Measurements from ENCODE around the gene URAD. TPM values are rescaled to one million over a fixed set of nuclear protein-coding genes. Genes with fewer than 3 reads are reported as not detected.
"Not testable (repeated sequence)": the region's sequence is repeated elsewhere in the genome, so short reads cannot be mapped to it uniquely, and the experiment has no call there.

The URAD gene
- polyA plus RNA-seq, 2 donors: not detected

- Histone ChIP-seq H3K36me3 (ENCODE audit: control insufficient read depth in 2 of 2, insufficient read depth in 2 of 2, low read length in 1 of 2) (no peaks in the 10 kb centered on the region), H3K27me3 (ENCODE audit: control insufficient read depth in 1 of 2, insufficient read depth in 2 of 2, low read length in 2 of 2) (no peaks in the 10 kb centered on the region), H3K4me1 (ENCODE audit: control insufficient read depth in 2 of 2, insufficient read depth in 2 of 2, low read length in 1 of 2) (no peaks in the 10 kb centered on the region), H3K27ac (ENCODE audit: low read depth in 2 of 2, low read length in 1 of 2) (no peak overlapping the region), H3K4me3 (ENCODE audit: low read depth in 1 of 2, low read length in 2 of 2) (no peak overlapping the region), H3K9me3 (ENCODE audit: control insufficient read depth in 2 of 2, insufficient read depth in 1 of 2, low read depth in 1 of 2, low read length in 1 of 2) (no peaks in the 10 kb centered on the region)
- WGBS, 2 donors: 88 to 89% methylated on average over 9 of the region's 9 CpGs
Measured at GRCh38 chr13:28026508-28026907, 38.0 kb upstream of the URAD start.

- WGBS, 2 donors: 50 to 53% methylated on average over 9 of the region's 9 CpGs
- Histone ChIP-seq H3K27ac (ENCODE audit: low read depth in 2 of 2, low read length in 1 of 2) (no peak overlapping the region), H3K4me3 (ENCODE audit: low read depth in 1 of 2, low read length in 2 of 2) (no peak overlapping the region), H3K27me3 (ENCODE audit: control insufficient read depth in 1 of 2, insufficient read depth in 2 of 2, low read length in 2 of 2) (no peaks in the 10 kb centered on the region), H3K9me3 (ENCODE audit: control insufficient read depth in 2 of 2, insufficient read depth in 1 of 2, low read depth in 1 of 2, low read length in 1 of 2) (no peaks in the 10 kb centered on the region), H3K4me1 (ENCODE audit: control insufficient read depth in 2 of 2, insufficient read depth in 2 of 2, low read length in 1 of 2) (no peaks in the 10 kb centered on the region), H3K36me3 (ENCODE audit: control insufficient read depth in 2 of 2, insufficient read depth in 2 of 2, low read length in 1 of 2) (no peaks in the 10 kb centered on the region)
Measured at GRCh38 chr13:28022848-28023518, 34.5 kb upstream of the URAD start.

- 50 to 51% methylated on average over 3 of the region's 3 CpGs for WGBS, 2 donors
- H3K27ac ChIP-seq (ENCODE audit: low read depth in 2 of 2, low read length in 1 of 2): no peak overlapping the region
- H3K4me3 ChIP-seq (ENCODE audit: low read depth in 1 of 2, low read length in 2 of 2): no peak overlapping the region
- H3K36me3 ChIP-seq (ENCODE audit: control insufficient read depth in 2 of 2, insufficient read depth in 2 of 2, low read length in 1 of 2): no peaks in the 10 kb centered on the region
- H3K9me3 ChIP-seq (ENCODE audit: control insufficient read depth in 2 of 2, insufficient read depth in 1 of 2, low read depth in 1 of 2, low read length in 1 of 2): no peaks in the 10 kb centered on the region
- no peaks in the 10 kb centered on the region for H3K4me1 ChIP-seq (ENCODE audit: control insufficient read depth in 2 of 2, insufficient read depth in 2 of 2, low read length in 1 of 2)
- H3K27me3 ChIP-seq (ENCODE audit: control insufficient read depth in 1 of 2, insufficient read depth in 2 of 2, low read length in 2 of 2): no peaks in the 10 kb centered on the region
Measured at GRCh38 chr13:28014301-28014700, 25.8 kb upstream of the URAD start.

- Histone ChIP-seq H3K4me1 (ENCODE audit: control insufficient read depth in 2 of 2, insufficient read depth in 2 of 2, low read length in 1 of 2) (no peaks in the 10 kb centered on the region), H3K4me3 (ENCODE audit: low read depth in 1 of 2, low read length in 2 of 2) (no peak overlapping the region), H3K36me3 (ENCODE audit: control insufficient read depth in 2 of 2, insufficient read depth in 2 of 2, low read length in 1 of 2) (no peaks in the 10 kb centered on the region), H3K27ac (ENCODE audit: low read depth in 2 of 2, low read length in 1 of 2) (no peak overlapping the region), H3K27me3 (ENCODE audit: control insufficient read depth in 1 of 2, insufficient read depth in 2 of 2, low read length in 2 of 2) (no peaks in the 10 kb centered on the region), H3K9me3 (ENCODE audit: control insufficient read depth in 2 of 2, insufficient read depth in 1 of 2, low read depth in 1 of 2, low read length in 1 of 2) (no peaks in the 10 kb centered on the region)
- 90 to 100% methylated on average over 1 of the region's 1 CpG for WGBS, 2 donors
Measured at GRCh38 chr13:28013482-28013881, 25.0 kb upstream of the URAD start.

- Histone ChIP-seq H3K4me1 (ENCODE audit: control insufficient read depth in 2 of 2, insufficient read depth in 2 of 2, low read length in 1 of 2) (no peaks in the 10 kb centered on the region), H3K27ac (ENCODE audit: low read depth in 2 of 2, low read length in 1 of 2) (no peak overlapping the region), H3K4me3 (ENCODE audit: low read depth in 1 of 2, low read length in 2 of 2) (no peak overlapping the region), H3K27me3 (ENCODE audit: control insufficient read depth in 1 of 2, insufficient read depth in 2 of 2, low read length in 2 of 2) (no peaks in the 10 kb centered on the region), H3K9me3 (ENCODE audit: control insufficient read depth in 2 of 2, insufficient read depth in 1 of 2, low read depth in 1 of 2, low read length in 1 of 2) (no peaks in the 10 kb centered on the region), H3K36me3 (ENCODE audit: control insufficient read depth in 2 of 2, insufficient read depth in 2 of 2, low read length in 1 of 2) (no peaks in the 10 kb centered on the region)
Measured at GRCh38 chr13:28012896-28013295, 24.4 kb upstream of the URAD start.

- Histone ChIP-seq H3K4me3 (ENCODE audit: low read depth in 1 of 2, low read length in 2 of 2) (no peak overlapping the region), H3K9me3 (ENCODE audit: control insufficient read depth in 2 of 2, insufficient read depth in 1 of 2, low read depth in 1 of 2, low read length in 1 of 2) (no peaks in the 10 kb centered on the region), H3K27ac (ENCODE audit: low read depth in 2 of 2, low read length in 1 of 2) (no peak overlapping the region), H3K4me1 (ENCODE audit: control insufficient read depth in 2 of 2, insufficient read depth in 2 of 2, low read length in 1 of 2) (no peaks in the 10 kb centered on the region), H3K36me3 (ENCODE audit: control insufficient read depth in 2 of 2, insufficient read depth in 2 of 2, low read length in 1 of 2) (no peaks in the 10 kb centered on the region), H3K27me3 (ENCODE audit: control insufficient read depth in 1 of 2, insufficient read depth in 2 of 2, low read length in 2 of 2) (no peaks in the 10 kb centered on the region)
- WGBS, 2 donors: 72 to 75% methylated on average over 4 of the region's 4 CpGs
Measured at GRCh38 chr13:28012383-28012782, 23.9 kb upstream of the URAD start.

GRCh38 chr13:28010046-28010445, 21.6 kb upstream of the URAD start:
- no peak overlapping the region for H3K27ac ChIP-seq (ENCODE audit: low read depth in 2 of 2, low read length in 1 of 2)
- H3K9me3 ChIP-seq (ENCODE audit: control insufficient read depth in 2 of 2, insufficient read depth in 1 of 2, low read depth in 1 of 2, low read length in 1 of 2): no peaks in the 10 kb centered on the region
- H3K36me3 ChIP-seq (ENCODE audit: control insufficient read depth in 2 of 2, insufficient read depth in 2 of 2, low read length in 1 of 2): no peaks in the 10 kb centered on the region
- H3K27me3 ChIP-seq (ENCODE audit: control insufficient read depth in 1 of 2, insufficient read depth in 2 of 2, low read length in 2 of 2): no peaks in the 10 kb centered on the region
- 72 to 75% methylated on average over 5 of the region's 5 CpGs for WGBS, 2 donors
- H3K4me1 ChIP-seq (ENCODE audit: control insufficient read depth in 2 of 2, insufficient read depth in 2 of 2, low read length in 1 of 2): no peaks in the 10 kb centered on the region
- no peak overlapping the region for H3K4me3 ChIP-seq (ENCODE audit: low read depth in 1 of 2, low read length in 2 of 2)

- WGBS, 2 donors: 93 to 96% methylated on average over 13 of the region's 13 CpGs
- H3K27me3 ChIP-seq (ENCODE audit: control insufficient read depth in 1 of 2, insufficient read depth in 2 of 2, low read length in 2 of 2): not testable (repeated sequence)
Measured at GRCh38 chr13:28005016-28005415, 16.5 kb upstream of the URAD start.

GRCh38 chr13:28002886-28003698, 14.6 kb upstream of the URAD start:
- no peaks in the 10 kb centered on the region for H3K27me3 ChIP-seq (ENCODE audit: control insufficient read depth in 1 of 2, insufficient read depth in 2 of 2, low read length in 2 of 2)
- peaks cover 0 to 2% of the 10 kb centered on the region in 2 donors for H3K9me3 ChIP-seq (ENCODE audit: control insufficient read depth in 2 of 2, insufficient read depth in 1 of 2, low read depth in 1 of 2, low read length in 1 of 2)
- no peak overlapping the region for H3K4me3 ChIP-seq (ENCODE audit: low read depth in 1 of 2, low read length in 2 of 2)
- no peak overlapping the region for H3K27ac ChIP-seq (ENCODE audit: low read depth in 2 of 2, low read length in 1 of 2)
- WGBS, 2 donors: 65 to 69% methylated on average over 6 of the region's 6 CpGs
- no peaks in the 10 kb centered on the region for H3K4me1 ChIP-seq (ENCODE audit: control insufficient read depth in 2 of 2, insufficient read depth in 2 of 2, low read length in 1 of 2)
- H3K36me3 ChIP-seq (ENCODE audit: control insufficient read depth in 2 of 2, insufficient read depth in 2 of 2, low read length in 1 of 2): no peaks in the 10 kb centered on the region

More at GRCh38 chr13:28005016-28005415, 16.5 kb upstream of the URAD start:
- not testable (repeated sequence) for H3K27ac ChIP-seq (ENCODE audit: low read depth in 2 of 2, low read length in 1 of 2); H3K4me1 ChIP-seq (ENCODE audit: control insufficient read depth in 2 of 2, insufficient read depth in 2 of 2, low read length in 1 of 2); H3K4me3 ChIP-seq (ENCODE audit: low read depth in 1 of 2, low read length in 2 of 2); H3K9me3 ChIP-seq (ENCODE audit: control insufficient read depth in 2 of 2, insufficient read depth in 1 of 2, low read depth in 1 of 2, low read length in 1 of 2); H3K36me3 ChIP-seq (ENCODE audit: control insufficient read depth in 2 of 2, insufficient read depth in 2 of 2, low read length in 1 of 2)
